SKM-1 treated with dmso at 0.1 percent for 144 hours (cell line): Measurements from ENCODE around the gene RIPOR2.
A peak's percentile ranks its signal among the peaks of the same experiment; 100 is the strongest.

ENCODE experiments used
- DNase-seq: peaks from one replicate; lab custom pipeline; 2025; ENCODE audit not compliant: unreplicated experiment; lab: John Stamatoyannopoulos, UW

RIPOR2 gene

DNA sequence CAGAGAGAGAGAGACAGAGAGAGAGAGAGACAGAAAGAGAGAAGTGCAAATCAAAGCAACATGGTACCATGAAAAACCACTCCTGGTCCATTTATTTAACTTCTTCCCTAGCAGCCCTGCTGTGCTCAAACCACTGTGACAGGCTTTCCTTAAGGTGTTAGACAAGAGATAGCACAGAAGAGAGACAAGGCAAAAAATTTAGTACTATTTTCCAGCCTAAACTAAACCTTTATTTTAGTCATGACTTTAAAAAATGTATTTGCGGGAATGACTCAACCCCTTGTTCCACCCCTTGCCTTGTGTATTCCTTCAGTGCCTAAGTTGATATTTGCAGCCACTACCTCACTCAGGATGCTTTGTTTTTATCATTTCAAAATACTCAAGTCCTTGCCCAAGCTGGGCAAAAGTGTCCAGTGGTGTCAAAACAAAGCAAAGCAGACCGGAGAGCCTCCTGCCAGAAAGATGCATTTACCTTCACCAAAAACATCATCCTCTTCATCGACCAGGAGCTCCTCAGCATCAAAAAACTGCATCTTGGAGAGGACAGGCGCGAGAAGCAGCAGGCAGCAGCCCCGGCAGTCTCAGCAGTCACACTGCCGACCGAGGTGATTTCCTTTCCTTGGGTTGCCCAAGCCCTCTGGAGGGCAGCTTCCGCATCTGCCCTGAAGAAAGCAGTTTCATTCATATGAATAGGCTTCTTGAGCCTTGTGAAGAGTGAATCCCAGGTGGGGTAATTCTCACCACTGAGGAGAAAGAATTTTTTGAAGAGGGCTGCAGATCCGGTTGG, at the start of gene RIPOR2:
Gene RIPOR2, minus strand, starts transcription at position 595 of the 787 bp plus-strand sequence. Its CDS starts 62 bp downstream, at position 533.
- DNase-seq = peak; percentile 88

DNA sequence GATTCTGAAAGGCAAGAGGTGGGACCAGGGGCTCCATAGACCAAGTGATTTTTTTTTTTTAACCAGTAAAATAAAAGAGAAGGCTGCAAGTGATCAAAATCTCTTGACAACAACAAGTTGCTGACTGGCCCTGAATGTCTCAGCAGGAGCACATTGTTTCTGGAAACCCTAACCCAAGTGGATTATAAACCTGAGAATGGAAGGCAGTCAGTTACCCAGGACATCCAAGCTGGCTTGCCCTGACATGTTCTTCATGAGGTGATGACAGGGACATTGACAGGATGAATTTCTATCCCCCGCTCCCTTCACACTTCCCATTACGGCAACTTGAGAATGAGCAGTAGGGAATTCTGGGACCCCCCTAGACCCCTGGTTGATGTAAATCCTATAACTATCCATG, 49.6 kb upstream of the RIPOR2 start:
- DNase-seq = no peak

- DNase-seq = no peak
Measured at GRCh38 chr6:24982231-24982630, 46.5 kb upstream of the RIPOR2 start.

DNA sequence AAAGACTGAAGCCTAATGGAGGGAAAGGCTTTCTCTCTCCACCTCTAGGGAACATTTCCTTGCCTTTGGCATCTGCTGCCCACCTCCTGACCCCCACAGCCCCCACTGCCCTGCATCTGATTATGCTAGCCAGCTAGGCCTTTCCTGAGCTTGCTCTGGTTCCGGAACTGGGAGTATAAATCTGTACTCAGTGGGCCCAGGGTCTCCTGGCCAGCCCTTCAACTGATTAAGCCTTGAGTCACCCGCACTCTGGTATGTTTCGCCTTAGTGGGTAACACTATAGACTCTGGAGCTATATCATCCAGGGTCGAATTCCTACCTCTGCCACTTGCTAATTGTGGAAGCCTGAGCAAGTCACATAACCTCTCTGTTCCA, 45.6 kb upstream of the RIPOR2 start:
- DNase-seq = no peak

- no peak for DNase-seq
Measured at GRCh38 chr6:24980507-24981385, 45.0 kb upstream of the RIPOR2 start.

GRCh38 chr6:24979176-24979575, 43.4 kb upstream of the RIPOR2 start:
- DNase-seq = no peak

GRCh38 chr6:24974182-24975171, 38.7 kb upstream of the RIPOR2 start:
- DNase-seq = no peak

- no peak for DNase-seq
Measured at GRCh38 chr6:24972311-24972958, 36.7 kb upstream of the RIPOR2 start.

DNA sequence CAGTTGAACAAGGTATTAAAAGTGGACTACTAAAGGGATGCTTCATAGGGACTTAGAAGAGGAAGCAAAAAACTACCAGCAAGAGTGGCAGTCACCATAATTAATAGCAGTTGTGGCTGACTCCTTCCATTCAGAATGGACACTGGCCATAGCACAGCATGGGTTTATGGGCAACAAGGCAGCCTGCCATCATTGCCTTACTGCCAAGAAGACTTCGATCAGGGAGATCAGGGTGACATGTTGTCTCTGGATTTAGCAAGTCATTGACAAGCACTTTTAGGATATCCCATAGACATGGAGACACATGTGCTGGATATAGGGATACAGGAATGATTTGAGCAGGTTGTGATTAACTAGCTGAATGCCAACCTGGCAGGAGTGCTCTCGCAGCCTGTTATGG, 35.3 kb upstream of the RIPOR2 start:
- DNase-seq = no peak

DNA sequence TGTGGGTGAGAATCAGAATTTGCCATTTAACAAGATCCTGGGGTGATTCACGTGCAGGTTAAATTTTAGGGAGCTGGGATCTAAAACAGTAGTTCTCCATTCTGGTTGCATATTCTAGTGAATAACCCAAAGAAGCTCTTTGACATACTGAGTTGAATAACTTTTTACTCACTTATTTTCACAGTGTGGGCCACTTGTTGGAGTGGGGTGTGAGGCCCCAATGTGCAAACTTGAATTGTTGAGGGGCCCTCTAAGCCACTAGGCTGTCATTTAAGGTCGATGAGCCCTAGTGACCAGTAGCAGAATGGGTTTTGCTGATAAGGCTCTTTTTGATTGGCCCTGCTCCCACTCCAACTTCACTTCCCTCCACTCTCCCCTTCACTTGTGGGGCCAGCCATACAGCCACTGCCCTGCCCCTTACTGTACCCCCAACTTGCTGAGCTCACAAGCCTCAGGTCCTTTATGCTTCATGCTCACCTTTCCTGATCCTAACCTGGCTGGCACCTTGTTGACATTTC, 33.6 kb upstream of the RIPOR2 start:
- DNase-seq = no peak

DNA sequence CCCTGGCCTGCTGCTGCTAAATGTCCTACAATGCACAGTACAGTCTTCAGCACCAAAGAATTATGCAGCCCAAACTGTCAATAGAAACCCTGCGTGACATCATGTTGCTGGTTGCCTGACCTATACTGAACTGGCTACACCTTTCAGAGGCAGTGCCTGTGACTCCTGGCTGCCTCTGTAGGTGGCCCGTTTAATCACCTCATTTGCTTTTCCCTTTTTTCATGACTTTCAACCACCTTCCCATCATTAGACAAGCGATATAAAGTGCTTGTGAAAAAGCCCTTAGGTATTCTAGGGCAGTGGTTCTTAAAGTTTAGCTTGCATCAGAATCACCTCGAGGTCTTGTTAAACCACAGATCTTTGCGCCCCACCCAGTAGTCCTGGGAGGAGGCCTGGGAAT, 33.0 kb upstream of the RIPOR2 start:
- DNase-seq = no peak

DNA sequence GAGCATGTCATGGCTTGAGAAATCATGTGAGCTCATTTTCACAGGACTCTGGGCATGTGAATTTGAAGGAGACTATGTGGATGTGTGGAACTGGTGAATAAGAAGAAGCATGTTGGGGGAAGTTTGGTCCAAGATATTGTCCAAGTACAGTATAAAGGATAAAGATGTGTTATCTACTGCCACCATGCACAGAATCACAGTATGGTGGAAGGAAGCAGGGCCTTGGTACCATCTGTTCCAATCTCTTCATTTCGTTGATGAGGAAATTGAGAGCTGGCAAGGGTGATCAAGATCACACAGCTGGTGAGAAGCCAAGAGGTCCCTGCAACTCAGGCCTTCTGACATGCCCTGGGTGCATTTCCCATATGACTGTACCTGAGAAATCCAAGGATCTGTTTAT, 31.5 kb upstream of the RIPOR2 start:
- DNase-seq = no peak

DNA sequence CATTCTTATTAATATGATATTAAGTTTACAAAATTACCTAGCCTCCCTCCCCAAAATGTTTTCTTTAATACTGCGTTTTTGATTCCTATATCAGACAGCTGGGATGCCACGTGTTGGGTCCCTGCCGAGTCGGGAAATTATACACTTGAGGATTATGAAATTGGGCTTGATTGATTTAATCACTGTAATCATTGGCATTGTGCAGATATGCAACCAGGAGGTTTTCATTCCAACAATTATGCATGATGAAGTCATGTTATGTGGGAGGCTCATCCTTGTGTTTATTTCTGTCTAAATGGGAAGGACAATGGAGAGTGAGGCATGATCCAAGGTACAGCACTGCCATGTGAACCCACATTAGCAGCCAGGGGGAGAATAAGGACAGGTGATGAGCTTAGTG, 30.6 kb upstream of the RIPOR2 start:
- no peak for DNase-seq

DNA sequence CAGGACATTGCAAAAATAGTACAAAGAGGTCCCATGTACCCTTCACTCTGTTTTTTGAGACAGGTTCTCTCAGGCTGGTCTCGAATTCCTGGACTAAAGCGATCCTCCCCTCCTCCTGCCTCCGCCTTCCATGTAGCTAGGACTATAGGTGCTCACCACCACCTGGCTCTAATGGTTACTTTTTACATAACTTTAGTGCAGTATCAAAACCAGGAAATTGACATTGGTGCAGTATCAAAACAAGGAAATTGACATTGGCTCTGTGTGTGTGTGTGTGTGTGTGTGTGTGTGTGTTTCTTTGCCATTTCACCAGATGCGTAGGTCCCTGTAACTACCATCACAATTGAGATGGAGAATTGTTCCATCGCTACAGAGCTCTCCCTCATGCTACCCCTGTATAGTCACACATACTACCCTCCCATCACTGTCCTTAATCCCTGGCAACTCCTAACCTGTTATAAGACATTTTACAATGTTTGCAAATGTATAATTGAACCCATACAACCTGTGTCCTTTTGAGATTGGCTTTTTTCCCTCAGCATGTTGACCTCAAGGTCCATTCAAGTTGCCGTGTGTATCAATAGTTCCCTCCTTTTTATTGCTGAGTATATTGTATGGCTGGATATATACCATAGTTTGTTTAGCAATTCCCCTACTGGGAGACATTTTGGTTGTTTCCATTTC, 28.3 kb upstream of the RIPOR2 start:
- DNase-seq = no peak

GRCh38 chr6:24963339-24963738, 27.6 kb upstream of the RIPOR2 start:
- no peak for DNase-seq

DNA sequence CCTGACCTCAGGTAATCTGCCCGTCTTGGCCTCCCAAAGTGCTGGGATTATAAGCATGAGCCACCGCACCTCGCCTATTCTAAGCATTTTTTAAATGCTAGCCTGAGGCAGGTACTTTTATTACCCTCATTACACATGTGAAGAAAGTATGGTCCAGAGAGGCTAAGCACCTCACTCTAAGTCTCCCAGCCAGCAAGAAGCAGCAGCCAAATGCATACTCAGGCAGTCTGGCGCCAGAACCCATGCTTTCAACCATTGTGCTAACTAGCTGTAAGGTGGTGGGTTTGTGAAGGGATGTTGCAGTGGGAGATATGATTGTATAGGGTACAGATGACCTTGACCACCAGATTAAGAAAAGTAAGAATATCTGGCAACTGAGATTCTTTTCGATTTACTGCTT, 26.1 kb upstream of the RIPOR2 start:
- no peak for DNase-seq

DNA sequence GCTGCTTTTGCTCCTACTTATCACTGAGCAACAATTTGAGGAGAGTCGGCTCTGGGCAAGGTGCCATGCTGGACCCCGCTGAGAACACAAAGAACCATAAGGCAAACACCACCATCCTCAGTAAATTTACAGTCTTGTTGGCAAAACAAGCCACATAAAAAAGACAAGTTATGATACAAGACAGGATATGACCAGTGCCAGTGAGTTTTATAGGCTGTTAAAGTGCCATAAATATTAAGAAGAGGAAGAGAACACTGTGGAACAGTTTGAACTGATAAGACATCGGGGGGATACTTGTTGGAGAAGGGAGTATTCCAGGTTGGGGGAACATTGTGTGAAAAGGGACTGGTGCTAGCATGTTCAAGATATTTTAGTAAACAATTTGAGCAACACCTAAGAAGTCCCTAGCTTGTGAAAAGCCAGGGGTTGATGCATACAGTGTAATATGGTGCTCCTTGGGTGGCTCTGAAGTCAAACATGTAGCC, 25.3 kb upstream of the RIPOR2 start:
- no peak for DNase-seq

GRCh38 chr6:24959319-24959718, 23.6 kb upstream of the RIPOR2 start:
- peak; percentile 56 for DNase-seq

- DNase-seq = no peak
Measured at GRCh38 chr6:24957199-24957598, 21.4 kb upstream of the RIPOR2 start.

DNA sequence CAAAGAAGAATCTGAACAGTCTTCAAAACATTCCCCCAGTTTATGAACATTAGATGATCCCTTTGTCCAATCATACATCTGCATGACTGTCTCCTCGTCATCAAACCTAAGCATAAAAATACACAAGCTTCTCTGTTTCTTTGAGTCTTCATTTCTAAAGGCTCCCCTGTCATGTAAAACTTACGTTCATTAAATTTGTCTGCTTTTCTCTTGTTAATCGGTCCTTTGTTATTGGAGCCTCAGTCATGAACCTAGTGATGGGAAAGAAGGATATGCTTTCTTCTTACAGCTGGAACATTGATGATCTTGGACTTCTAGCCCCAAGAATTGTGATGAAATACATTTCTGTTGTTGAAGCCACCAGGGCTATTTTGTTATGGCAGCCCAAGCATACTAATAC, 18.0 kb upstream of the RIPOR2 start:
- no peak for DNase-seq
